HG03060 (cell line): Measurements from ENCODE around the gene RETREG2.
A peak's percentile ranks its signal among the peaks of the same experiment; 100 is the strongest.

Source experiments
- ATAC-seq: cut with Tn5 transposase; IDR thresholded peaks from one replicate; pipeline ENCODE4 v1.9.1; 2021; ENCODE audit warnings: low read depth, moderate number of reproducible peaks; ENCODE audit not compliant: unreplicated experiment

RETREG2 gene

DNA sequence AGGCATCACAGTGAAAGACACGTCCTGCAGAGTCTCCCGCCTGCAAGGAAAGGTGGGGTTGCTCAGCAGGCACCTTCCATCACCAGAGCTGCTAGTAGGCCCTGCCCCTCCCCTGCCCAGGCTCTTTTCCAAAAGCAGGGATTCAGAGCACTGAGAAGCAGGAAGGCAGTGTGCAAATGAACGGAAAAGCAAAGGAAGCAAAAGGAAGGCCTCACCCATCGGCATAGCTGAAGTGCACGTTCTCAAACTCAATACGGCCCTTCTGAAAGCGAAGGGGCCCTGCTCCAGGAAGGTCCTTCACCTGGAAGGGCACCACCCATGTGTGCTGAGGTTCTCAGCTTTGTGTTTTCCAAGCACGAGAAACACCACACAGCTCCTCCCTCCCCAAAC, 34.9 kb downstream of the RETREG2 start:
- ATAC-seq, result no peak

DNA sequence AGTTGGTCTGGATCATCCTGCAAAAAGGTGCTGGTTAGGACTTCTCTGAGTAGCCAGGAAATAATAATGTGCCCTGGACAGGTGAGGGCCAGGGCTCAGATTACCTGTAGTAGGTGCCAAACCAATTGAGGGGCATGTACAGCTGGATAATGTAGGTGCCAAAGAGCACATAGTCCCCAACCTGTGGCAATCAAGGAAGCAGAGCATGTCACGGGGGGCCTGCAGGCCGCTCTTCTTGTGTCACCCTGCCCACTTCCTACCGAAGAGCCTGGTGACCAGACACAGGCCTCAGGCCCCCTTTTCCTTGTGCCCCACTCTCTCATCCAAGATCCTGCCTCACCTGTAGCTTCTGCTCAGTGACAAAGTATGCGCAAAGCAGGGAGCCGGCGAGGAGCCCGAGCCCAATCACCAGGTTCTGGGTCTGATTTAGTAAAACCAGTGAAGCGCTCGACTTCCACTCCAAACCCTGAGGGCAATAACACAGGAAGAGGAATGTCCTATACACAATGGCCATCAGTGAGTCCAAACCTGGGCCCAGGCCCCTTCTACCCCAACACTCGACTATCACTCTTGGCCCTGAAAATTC, 35.5 kb downstream of the RETREG2 start:
- ATAC-seq, result no peak

DNA sequence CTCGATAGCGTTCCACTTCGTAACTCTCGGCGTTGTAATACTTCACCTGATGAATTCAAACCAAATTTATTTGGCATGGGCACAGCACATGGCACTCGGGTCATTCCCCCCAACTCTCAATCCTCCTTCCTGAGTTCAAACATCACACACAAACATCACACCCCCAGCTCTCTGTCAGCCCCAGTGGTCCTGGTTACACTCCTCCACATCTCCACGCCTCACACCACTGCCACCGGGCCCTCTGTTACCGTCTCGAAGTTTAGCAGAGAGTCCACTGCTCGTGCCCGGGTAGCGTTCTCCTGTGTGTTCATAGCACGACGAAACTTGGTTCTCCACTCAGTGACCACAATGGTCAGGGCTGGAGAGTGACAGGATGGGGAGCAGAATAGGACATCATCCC, 36.1 kb downstream of the RETREG2 start:
- ATAC-seq, result no peak

DNA sequence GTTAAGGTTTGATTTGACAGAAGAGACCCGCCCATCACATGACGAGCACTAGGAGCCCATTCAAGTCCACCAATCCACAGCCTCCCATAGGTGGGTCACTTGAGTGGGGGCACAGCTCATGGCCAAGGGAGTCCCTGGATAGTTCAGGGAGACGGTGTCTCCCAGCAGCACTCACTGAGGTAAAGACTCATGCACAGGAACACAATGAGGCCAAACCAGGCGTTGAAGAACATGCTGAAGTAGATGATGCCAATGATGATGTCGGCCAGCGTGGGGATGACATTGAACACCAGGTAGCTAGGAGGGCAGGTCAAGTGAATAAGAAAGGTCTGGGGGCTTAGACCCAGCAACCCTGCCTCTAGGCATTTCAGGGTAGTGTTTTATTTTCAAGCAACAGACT, 36.7 kb downstream of the RETREG2 start:
- ATAC-seq, result no peak

DNA sequence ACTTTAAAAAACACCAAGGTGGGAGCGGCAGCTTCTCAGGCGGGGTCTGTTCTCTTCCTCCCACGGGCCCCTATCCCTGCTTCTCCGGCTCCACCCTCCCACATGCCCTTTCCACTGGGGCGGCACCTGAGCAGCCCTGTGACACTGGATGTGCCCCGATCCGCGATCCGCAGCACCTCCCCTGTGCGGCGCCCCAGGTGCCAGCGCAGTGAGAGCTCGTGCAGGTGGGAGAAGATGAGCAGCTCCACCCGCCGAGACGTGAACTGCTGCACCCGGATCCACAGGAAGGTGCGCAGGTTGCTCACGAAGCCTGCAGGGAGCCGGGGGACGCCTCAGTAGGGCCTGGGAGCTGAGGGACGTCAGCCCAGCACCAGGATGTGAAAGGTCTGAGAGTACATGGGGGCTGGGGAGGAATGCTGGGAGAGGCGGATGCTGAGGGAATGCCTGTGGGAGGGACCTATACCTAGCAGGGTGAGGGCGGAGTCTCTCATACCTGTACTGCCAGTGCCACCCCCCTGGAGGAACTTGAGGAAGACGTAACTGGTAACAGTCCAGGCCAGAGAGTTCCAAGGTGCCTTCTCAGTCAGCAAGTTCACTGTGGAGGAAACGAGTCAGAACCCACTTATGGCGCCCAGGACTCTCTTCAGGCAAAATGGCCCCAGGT, 37.9 kb downstream of the RETREG2 start:
- ATAC-seq, result no peak

DNA sequence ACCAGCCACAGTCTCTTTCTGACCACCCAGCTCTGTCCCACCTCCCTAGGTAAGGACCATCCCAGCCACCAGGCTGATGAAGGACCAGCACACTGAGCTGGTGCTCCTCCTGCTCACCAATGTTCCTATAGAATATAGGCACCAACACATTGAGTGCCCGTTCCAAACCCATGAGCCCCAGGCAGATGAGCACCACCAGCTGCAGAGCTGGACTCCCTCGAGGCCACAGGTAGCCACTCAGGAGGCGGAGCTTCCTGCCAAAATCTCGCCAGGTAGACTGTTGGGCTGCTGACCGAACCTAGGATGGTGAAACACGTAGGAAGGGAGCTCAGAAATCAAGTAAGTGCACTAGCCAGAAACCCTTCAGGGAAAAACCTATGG, 38.5 kb downstream of the RETREG2 start:
- no peak for ATAC-seq

DNA sequence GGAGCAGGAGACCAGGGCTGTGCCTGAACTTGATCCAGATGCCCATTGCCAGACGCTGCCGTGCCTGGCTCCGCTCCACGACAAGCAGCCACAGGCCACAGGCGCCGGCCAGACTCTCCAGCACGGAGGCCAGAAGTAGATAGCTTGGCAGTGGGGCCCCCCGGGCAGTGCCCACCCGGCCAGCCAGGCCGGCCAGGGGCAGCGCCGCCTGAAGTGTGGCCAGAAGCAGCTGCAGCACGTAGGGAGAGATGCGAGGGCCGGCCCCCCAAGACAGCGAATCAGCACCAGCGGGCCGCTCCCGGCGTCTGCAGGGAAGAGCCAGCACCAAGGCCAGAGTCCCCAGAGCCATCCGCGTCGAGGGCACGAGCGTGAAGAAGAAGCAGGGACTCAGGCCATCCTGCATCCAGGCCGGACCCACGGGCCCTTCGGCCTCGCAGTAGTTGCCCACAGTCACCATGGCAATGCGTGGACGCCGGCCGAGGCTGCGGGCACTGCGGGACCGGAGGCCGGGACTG, 40.2 kb downstream of the RETREG2 start:
- ATAC-seq, result peak; percentile 12

DNA sequence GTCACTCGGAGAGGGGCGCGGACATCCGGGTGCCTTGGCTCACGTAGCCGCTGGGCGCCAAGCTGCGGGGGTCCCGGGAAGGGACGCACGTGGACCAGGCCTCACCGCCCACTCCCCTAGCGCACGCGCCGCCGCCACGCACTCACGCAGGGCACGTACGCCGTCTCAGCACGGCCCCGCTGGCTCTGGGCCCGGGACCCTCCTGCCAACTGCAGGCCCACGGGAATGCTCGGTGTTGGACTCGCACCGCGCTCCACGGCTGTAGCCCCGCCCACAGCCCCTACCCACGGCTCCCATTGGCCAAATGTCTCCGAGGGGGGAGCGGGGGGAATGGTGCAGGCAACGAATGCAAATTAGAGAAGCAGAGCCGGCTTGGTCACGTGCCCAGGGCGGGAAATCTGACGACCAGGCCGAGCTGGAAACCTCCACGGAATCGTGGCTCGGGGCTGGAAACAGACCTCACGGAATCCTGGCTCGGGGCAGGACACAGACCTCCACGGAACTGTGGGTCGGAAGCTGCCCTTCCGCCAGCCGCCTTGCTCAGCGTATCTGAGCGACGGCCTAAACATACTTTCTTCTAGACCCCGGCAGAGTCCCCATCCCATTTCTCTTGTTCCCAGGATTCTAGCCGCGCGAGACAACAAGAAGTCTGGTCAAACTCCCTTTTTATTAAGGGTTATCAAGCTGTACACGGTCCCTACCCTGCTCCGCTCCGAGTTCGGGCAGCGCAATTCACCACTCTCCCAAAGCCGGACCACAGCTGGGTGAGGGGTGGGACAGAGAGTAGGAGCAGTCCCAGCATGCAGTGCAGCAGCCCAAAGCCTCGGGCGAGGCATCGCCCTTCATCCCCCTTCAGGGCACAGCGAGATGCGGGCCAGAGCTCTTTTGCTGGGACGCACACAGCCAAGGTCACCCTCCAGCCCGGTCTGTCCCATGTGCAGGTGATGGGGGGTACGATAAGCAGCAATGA, 40.9 kb downstream of the RETREG2 start, which contains the start of gene ABCB6:
Gene ABCB6 (minus strand): TSS at position 227 of the 970 bp plus-strand sequence. CDS start 285 bp downstream, outside the sequence.
- peak; percentile 53 for ATAC-seq

DNA sequence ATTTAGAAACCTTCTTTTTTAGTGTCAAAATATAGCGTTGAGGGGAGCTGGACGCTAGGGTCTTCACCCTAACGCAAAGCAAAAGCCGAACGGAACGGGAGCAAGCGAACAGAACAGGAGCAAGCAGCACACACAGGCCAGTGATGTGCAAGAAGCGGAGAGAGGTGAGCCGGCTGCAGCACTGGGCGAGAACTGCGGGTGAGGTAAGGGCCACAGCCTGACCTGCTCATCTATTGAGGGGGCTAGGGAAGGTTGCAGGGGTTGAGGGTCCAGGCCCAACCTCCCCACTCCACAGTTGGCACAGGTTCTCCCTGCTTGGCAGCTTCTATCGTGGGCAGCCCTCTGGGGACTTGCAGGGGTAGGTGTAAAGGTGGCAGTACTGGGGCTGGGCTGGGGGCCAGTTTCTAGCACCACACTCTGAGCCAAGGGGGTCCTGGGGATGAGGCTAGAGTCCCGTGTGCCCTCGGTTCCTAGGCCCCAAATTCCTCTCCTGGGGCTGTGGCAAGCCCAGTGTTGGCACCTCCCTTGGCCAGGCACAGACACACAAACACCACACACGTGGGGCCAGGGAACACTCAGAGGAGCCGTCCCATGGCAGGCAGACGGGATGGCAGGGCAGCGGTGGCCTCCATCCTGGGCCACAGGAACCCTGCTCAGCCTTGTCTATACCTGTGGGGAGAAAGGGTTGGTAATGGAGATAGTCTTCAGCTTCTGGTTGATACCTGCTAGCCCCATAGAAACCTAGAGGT, 41.9 kb downstream of the RETREG2 start:
- ATAC-seq, result no peak

DNA sequence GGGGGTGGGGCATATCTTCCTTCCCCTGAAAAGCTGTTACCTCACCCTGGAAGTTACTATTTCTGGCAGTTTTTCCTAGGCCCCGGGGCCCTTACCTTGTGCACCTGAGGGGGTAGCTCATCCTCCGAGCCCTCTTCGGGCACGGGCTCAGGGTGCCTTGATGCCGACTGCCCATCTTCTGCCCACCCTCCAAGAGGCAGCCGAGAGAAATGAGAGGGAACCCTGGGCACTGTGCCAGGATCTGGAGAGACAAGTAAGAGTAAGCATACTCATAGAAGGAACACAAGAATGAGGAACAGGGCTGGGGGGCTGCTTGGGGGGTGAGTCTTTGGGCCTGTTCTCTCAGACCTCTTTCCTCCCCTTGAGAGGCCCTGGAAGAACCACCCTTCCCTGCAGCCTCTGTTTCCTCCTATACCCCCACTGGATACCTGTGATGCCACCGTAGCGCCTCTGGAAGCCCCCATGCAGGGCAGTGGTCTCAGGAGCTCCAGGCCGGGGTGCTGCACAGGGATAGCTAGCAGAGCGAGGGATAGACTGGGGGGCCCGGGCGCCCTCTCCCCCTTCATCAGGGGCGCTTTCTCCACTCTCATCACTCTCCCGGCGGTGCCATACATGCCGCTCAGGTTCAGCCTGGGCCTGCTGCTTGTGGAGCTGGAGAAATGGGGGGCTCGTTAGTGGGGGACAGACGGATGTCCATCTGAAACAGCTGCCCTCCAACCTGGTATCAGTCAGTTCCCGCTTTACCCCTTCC, 42.8 kb downstream of the RETREG2 start:
- no peak for ATAC-seq

DNA sequence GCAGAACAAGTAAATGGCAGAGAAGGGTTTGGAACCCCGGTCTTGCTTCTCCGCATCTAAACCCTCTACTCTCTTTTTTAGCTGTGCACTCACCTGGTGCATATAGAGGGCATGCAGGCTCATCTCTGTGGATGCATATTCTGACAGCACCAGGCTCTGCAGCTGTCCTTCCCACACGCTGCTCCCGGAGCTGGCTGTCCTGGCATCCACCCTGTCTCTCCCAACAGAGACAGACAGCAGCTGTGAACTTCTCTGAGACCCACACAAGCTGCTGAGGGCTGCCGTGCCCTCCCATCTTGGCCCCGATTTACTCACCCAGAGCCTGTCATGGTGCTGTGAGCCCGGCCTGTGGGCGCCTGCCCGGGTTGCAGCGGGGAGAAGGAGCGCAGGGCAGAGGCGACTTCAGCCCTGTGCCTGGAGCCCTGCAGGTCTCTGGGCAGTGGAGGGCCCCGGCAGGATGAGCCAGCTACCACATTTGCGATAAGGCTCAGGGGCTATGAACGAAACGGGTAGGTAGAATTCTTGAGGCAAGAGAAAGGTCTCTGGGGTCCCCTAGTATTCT, 44.0 kb downstream of the RETREG2 start:
- ATAC-seq, result no peak

DNA sequence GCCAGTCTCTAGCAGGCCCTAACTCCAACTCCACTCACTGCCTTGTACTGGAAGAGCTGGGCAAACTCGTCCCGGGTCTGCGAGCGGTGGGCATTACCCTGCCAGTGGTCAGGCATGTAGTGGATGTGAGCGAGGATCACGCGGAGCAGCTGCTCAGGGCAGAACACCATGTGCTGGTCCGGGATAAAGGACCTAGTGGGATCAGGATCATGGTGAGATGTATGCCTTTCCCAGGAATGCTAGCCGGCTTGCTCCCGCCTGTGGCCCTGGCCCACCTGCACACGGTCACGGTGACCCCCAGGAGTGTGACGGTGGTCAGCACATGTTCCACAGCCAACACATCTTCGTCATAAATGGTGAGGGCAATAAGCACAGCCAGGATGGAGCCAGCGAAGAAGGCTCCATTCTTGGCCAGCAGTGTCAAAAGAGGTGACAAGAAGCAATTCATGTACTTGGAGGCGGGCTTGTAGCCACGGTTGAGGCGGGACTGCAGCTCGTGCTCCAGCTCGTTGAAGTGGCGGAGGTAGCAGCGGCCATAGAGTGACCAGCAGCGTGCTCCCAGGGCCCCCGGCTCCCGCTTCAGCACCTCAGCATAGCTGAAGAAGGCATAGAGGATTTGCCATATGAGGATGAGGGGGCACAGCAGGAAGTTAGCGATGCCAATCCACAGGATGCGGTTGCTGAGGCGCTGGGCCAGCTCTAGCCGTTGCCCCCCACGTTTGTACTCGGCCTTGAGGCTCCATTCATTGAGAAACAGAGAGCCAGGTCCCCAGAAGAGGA, 45.9 kb downstream of the RETREG2 start:
- ATAC-seq, result no peak

DNA sequence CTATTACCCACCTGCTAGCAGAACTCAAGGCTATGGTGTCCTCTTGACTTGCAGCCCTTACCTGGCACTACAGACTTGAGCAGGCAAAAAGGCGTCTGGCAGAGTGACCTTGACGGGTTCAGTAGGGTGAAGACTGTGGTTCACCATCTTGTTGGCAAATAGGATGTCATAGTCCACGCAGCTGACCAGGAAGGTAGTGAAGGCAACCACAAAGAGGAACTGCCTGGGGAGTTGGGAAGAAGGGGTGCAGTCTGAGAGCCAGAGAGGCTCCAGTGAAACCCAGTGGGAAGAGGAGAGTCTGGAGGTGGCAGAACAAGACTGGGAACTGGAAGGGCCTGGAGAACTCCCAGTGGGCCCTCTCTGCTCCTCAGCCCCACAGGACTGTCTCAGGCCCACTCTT, 47.3 kb downstream of the RETREG2 start:
- ATAC-seq, result no peak

DNA sequence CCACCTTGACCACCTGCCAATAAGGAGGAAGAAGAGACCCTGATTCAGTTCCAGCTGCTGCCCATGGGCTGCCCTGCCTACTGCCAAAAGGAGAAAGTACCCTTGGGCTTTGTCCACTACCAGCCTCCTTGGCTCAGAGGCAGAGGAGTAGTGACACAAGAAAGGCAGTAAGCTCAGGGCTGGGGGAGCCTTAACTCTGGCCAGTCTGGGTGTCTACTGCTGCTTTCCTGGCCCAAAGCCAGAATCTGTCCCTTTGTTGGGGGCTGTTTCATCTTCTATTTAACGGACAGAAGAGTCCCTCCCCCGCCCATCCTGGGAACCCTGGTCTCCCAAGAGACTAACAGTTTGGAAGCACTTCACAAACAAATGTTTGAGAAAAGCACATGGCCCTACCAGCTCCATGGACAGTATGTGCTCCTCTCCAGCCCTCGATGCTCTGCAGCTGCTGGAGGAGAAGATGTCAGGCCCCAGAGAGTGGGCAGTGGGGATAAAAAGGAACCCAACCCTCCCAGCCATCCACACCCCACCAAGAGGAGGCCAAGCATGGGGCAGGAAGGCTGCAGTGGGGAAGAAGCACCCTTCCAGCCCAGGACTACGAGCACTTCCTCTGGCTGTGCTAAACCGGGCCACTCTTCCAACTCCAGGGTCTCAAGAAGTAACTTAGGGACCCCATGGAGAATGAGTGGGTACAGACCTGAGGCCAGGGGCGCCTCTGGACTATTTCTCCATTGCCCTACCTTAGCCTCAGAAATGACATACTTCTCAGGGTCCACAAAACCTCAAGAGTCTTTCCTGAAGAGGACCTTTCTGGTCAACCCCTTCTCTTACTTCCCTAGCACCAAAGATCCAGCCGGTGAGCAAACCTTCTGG, 50.2 kb downstream of the RETREG2 start:
- ATAC-seq, result no peak

DNA sequence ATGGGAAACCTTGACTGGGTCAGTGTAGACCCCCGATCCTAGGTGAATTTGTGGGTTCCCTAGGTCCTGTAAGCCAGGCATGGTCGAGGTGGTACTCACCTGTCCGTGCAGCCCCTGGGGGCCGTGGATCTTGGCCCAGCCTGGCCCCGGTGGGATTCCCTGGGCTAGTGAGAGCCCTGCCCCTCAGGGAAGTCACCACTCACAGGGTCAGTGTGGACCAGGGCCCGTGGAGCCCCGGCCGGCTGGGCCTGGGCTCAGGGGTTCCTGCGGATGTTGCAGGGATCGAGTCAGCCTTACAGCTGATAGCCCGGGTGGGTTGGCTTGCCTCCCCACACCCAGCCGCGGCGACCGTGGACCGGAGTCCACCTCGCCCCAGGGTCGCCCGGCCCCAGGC, 50.8 kb downstream of the RETREG2 start:
- no peak for ATAC-seq

DNA sequence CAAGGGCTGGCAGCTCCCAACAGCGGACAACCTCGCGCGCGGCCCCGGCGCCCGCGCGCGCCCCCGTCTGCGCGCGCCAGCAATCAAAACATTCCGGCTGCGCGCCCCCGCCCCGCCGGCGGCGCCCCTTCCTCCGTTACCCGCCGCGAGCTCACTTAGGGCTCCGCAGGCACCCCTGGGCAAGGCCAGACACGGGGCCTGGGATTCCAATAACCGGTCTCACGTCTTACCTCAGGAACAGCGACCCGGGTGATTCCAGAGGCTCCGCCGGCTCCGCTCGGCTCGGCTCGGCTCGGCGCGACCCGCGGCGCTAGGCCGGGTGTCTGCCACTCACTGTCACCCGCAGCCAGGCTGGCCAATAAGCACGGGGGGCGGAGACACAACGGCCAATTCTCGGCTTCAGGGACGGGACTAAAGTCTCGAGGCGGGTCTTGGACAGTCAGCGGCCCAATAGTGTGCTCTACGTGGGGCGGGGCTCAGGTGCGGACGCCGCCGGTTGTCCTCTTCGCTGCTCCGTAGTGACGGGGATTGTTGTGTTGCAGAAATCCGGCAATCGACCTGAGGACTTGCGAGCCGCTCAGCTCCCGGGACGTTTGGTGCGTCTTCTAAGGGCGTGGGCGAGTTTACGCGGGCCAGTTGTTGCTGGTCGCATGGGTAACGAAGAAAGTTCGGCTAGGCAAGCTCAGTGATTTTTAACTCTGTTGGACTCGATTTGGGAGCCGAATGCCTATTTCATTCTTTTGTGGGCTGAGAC, 51.4 kb downstream of the RETREG2 start, which contains the start of the genes ANKZF1 and ATG9A:
Gene ANKZF1 (plus strand): TSS at position 502 of the 754 bp plus-strand sequence. CDS start 452 bp downstream, outside the sequence.
Gene ATG9A (minus strand): TSS at position 332 of the 754 bp plus-strand sequence. CDS start 1,612 bp downstream, outside the sequence.
- peak; percentile 92 for ATAC-seq

DNA sequence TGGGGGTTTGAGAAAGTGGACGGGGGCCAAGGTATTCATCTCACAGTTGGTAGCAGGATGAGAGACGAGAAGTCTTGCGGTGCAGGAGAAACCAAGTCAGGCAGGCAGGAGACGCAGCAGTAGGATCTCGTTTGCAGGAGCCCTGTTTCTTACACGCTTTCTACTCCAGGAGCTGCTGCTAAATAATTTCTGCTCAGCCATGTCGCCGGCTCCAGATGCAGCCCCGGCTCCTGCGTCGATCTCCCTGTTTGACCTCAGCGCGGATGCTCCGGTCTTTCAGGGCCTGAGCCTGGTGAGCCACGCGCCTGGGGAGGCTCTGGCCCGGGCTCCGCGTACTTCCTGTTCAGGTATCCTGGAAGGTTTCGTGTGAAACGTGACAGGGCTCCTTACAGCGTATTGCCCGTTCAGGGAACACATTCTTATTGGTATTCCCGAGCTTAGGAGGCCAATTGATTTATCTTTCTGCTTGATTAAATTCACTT, 52.0 kb downstream of the RETREG2 start:
- ATAC-seq, result no peak
